Measurements from ENCODE around the gene AFAP1.

The AFAP1 gene

GRCh38 chr4:7765666-7766065 lies 174.0 kb downstream of the AFAP1 start:
- CTCF ChIA-PET, result no interaction called here
- H3K27ac ChIP-seq, result no peak overlapping the region
- no peak for TF ChIP-seq CTCF (conservative IDR thresholded peaks at IDR 0.05; ENCODE audit: low read depth)
- POLR2A ChIA-PET (ENCODE audit: low non-redundant PET), result no interaction called here
- DNase-seq (ENCODE audit: low spot score), result no peak

GRCh38 chr4:7764466-7764865 lies 175.2 kb downstream of the AFAP1 start:
- POLR2A ChIA-PET (ENCODE audit: low non-redundant PET), result no interaction called here
- CTCF ChIA-PET, result no interaction called here
- TF ChIP-seq CTCF (conservative IDR thresholded peaks at IDR 0.05; ENCODE audit: low read depth), result no peak
- H3K27ac ChIP-seq, result no peak overlapping the region
- DNase-seq (ENCODE audit: low spot score), result no peak

- ChIA-PET POLR2A (ENCODE audit: low non-redundant PET) (no interaction called here), CTCF (no interaction called here)
- DNase-seq (ENCODE audit: low spot score), result peak; percentile 34
- no peak overlapping the region for H3K27ac ChIP-seq
- no peak for TF ChIP-seq CTCF (conservative IDR thresholded peaks at IDR 0.05; ENCODE audit: low read depth)
These were observed 175.9 kb downstream of the AFAP1 start for GRCh38 chr4:7763788-7764187.

- TF ChIP-seq CTCF (conservative IDR thresholded peaks at IDR 0.05; ENCODE audit: low read depth), result no peak
- POLR2A ChIA-PET (ENCODE audit: low non-redundant PET), result no interaction called here
- CTCF ChIA-PET, result no interaction called here
- DNase-seq (ENCODE audit: low spot score), result no peak
- H3K27ac ChIP-seq, result no peak overlapping the region
These were observed 176.6 kb downstream of the AFAP1 start for GRCh38 chr4:7763106-7763505.

- POLR2A ChIA-PET (ENCODE audit: low non-redundant PET), result no interaction called here
- no peak for DNase-seq (ENCODE audit: low spot score)
- H3K27ac ChIP-seq, result no peak overlapping the region
- CTCF ChIA-PET, result no interaction called here
- TF ChIP-seq CTCF (conservative IDR thresholded peaks at IDR 0.05; ENCODE audit: low read depth), result no peak
These were observed 177.2 kb downstream of the AFAP1 start for GRCh38 chr4:7762376-7763030.

GRCh38 chr4:7761720-7762119 lies 177.9 kb downstream of the AFAP1 start:
- H3K27ac ChIP-seq, result 0 out of 2 replicates have a peak overlapping the region, but pooled peaks have one; percentile 1
- DNase-seq (ENCODE audit: low spot score), result peak; percentile 21
- POLR2A ChIA-PET (ENCODE audit: low non-redundant PET), result no interaction called here
- peak; percentile 56 for TF ChIP-seq CTCF (conservative IDR thresholded peaks at IDR 0.05; ENCODE audit: low read depth)
- CTCF ChIA-PET, result interaction anchor here (0.5 to 0.6 kb wide), 2 partner anchors 408 to 575 kb away, joined by 3 to 4 read pairs; no protein-coding TSS in a partner anchor

Data from RWPE1 (cell line).